ENCODE results near the gene MAP3K7. TPM values are rescaled to one million over a fixed set of nuclear protein-coding genes. Genes with fewer than 3 reads are reported as not detected.

The MAP3K7 gene
- total RNA-seq, 2 donors from 2014 or later = 17.1 to 17.5 TPM

DNA sequence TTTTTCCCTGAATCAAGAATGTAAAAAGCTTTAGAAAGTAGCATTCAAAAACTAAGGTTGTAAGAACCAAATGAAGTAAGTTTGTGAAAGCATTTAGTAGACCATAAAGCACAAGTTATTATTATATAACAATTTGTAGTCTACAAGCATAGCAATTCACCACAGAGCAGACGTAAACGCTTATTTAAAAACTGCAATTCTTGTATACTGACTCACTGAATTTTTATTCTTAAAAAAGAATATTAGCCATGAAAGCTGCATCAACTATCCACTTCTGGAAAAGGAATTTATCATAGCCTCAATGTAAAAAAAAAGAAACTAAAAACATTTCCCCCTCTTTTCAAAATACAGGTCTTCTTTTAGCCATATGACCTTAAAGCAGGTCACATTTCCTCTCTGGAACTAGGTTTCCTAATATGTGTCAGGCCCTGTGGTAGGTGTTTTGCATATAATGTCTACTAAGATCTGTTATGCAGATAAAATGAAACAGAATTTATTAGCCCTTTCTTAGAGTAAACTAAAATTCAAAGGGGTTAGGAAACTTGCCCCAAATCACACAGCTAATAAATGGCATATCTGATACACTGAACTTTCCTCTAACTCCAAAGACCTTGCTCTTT, 2.1 kb downstream of the MAP3K7 start:
- Histone ChIP-seq H3K36me3 (no peaks in the 10 kb centered on the region), H3K4me3 (no peak overlapping the region), H3K27ac (no peak overlapping the region), H3K4me1 (peaks cover 0 to 38% of the 10 kb centered on the region in 2 donors), H3K9me3 (no peaks in the 10 kb centered on the region), H3K27me3 (no peaks in the 10 kb centered on the region)
- TF ChIP-seq, protein P1, sequence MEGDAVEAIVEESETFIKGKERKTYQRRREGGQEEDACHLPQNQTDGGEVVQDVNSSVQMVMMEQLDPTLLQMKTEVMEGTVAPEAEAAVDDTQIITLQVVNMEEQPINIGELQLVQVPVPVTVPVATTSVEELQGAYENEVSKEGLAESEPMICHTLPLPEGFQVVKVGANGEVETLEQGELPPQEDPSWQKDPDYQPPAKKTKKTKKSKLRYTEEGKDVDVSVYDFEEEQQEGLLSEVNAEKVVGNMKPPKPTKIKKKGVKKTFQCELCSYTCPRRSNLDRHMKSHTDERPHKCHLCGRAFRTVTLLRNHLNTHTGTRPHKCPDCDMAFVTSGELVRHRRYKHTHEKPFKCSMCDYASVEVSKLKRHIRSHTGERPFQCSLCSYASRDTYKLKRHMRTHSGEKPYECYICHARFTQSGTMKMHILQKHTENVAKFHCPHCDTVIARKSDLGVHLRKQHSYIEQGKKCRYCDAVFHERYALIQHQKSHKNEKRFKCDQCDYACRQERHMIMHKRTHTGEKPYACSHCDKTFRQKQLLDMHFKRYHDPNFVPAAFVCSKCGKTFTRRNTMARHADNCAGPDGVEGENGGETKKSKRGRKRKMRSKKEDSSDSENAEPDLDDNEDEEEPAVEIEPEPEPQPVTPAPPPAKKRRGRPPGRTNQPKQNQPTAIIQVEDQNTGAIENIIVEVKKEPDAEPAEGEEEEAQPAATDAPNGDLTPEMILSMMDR (IDR thresholded peaks at IDR 0.05) = no peak
- no peak for DNase-seq (ENCODE audit: low spot score)

DNA sequence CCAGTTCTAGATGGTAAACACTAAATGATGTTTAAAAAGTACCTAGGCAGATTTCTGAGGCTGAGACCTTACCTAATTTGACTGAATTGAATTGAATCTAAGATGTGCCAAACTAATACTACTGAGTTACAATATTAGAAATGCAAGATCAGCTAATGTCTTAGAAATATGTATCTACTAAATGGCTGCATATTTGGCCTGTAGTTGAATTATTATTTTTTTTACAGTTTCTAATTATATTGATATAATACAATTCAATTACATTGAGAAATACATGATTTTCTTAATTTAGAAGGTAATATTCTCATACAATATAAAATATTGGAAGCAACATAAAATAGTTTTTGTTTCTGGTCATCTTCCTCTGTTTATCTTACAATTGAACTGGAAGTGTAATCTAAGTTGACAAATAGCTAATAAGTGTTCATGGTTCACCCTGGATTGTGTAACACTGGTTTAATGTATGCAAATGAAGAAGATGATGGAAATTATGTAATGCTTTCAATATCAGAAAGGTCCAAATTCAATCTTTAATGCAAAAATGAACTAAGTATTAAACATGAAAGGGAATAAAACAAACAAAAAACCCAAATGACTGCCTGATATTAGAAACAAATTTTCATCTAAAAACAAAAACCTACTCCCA, 2.9 kb downstream of the MAP3K7 start:
- peaks cover 0 to 38% of the 10 kb centered on the region in 2 donors for H3K4me1 ChIP-seq
- H3K36me3 ChIP-seq = no peaks in the 10 kb centered on the region
- no peaks in the 10 kb centered on the region for H3K9me3 ChIP-seq
- DNase-seq (ENCODE audit: low spot score) = no peak
- no peak overlapping the region for H3K27ac ChIP-seq
- H3K27me3 ChIP-seq = no peaks in the 10 kb centered on the region
- TF ChIP-seq, protein P1 (IDR thresholded peaks at IDR 0.05) = no peak
- no peak overlapping the region for H3K4me3 ChIP-seq

DNA sequence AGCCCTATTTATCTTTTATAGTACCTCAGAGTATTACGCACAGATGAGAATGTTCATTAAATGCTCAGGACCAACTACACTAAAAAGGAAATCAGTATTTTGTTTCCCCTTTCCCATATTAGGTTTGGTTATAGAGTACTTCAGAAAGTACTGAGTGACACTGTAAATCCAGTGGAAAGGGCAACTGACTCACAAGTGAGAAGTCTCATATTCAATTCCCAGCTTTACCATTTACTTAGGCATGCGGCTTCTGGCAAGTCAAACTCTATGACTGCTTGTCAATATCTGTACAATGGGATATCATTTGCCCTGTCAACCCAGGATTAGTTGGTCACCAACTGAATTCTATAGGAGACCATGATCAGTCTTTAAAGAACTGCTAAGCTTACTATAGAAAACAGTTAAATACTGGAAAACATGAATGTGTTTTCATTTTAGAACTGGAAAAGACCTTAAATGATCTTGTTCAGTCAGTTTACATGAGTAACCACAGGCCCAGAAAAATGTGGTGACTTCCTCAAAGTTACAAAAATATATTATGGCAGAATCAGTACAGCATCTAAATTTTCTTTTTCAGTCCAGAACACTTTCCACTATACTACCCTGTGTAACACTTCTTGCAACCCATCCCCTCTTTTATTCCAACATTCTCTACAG, 3.6 kb downstream of the MAP3K7 start:
- H3K9me3 ChIP-seq = no peaks in the 10 kb centered on the region
- TF ChIP-seq, protein P1 (IDR thresholded peaks at IDR 0.05) = no peak
- peaks cover 0 to 38% of the 10 kb centered on the region in 2 donors for H3K4me1 ChIP-seq

DNA sequence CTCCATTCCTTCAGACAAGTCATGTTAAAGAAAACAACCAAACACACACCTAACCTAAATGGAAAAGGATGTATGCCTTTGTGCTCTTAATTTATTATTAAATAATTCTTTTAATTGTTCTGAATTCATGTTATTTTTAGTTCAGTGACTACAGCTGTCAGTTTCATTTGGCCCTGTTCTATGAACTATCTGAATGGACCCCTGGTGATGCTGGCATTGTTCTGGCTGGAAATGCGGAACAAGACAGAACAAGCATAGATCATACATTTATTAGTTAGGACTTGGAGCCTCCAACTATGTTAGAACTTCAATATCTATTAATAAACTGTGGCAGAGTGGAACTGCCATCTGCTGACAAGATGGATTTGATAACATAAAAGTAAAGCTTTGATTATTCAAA, 5.7 kb downstream of the MAP3K7 start:
- Histone ChIP-seq H3K9me3 (no peaks in the 10 kb centered on the region), H3K36me3 (no peaks in the 10 kb centered on the region), H3K4me1 (peaks cover 0 to 34% of the 10 kb centered on the region in 2 donors), H3K27ac (no peak overlapping the region), H3K4me3 (no peak overlapping the region), H3K27me3 (no peaks in the 10 kb centered on the region)
- DNase-seq (ENCODE audit: low spot score) = no peak
- TF ChIP-seq, protein P1 (IDR thresholded peaks at IDR 0.05) = no peak

More for the DNA sequence above, 3.6 kb downstream of the MAP3K7 start:
- Histone ChIP-seq H3K27me3 (no peaks in the 10 kb centered on the region), H3K27ac (no peak overlapping the region), H3K4me3 (no peak overlapping the region), H3K36me3 (no peaks in the 10 kb centered on the region)
- no peak for DNase-seq (ENCODE audit: low spot score)

DNA sequence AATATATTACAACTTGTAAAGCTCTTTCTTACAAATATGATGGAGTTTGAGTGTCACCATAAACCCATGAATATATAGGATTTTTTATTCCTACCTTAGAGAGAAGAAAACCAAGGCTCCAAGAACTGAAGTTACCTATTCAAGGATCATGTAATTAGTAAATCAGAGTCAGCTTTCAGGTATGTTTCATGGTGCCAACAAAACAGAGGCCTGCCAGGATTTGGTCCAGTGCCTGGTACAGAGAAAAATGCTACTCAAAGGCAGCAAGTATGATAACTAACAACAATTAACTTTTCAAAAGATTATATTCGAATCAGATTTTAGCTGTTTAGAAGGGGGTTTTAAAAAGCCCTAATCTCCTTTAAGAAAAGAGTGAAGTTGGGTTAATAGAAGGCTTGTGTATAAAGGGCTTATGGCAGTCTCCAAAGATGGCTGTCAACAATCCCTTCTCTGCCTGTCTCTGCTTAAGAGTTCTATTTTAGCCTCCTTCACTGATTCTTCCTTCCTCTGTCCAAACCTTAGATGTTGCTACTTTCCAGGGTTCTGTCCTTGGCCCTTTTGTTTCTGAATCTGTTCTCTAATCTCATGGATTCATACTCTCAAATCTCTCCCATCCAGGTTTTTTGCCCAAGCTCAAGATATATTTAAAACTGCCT, 7.8 kb downstream of the MAP3K7 start:
- TF ChIP-seq, protein P1 (IDR thresholded peaks at IDR 0.05) = no peak
- no peak for DNase-seq (ENCODE audit: low spot score)
- H3K27me3 ChIP-seq = no peaks in the 10 kb centered on the region
- H3K36me3 ChIP-seq = no peaks in the 10 kb centered on the region
- H3K4me1 ChIP-seq = peaks cover 0 to 16% of the 10 kb centered on the region in 2 donors
- no peaks in the 10 kb centered on the region for H3K9me3 ChIP-seq
- H3K4me3 ChIP-seq = no peak overlapping the region
- no peak overlapping the region for H3K27ac ChIP-seq
